ENCODE measurements around the gene NANOS2.
A peak's percentile ranks its signal among the peaks of the same experiment; 100 is the strongest.

The NANOS2 gene

DNA sequence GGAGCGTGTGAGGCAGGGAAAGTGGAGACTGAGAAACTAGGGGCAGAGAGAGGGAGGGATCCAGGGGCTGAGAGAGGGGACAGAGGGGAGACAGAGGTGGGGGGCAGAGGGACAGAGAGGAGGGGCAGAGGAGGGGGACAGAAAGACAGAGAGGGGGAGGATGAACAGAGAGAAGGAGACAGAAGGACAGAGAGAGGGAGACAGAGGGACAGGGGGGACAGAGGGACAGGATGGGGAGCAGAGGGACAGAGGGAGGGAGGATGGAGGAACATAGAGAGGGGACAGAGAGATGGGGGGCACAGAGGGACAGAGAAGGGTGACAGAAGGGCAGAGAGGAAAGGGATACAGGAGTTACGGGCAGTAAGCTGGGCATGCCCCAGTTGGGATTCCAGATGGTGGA lies 14.7 kb upstream of the NANOS2 start:
- H3K4me3 ChIP-seq (replicated peaks; ENCODE audit: low read depth, low read length), result no peak overlapping the region
- TF ChIP-seq, protein P1, sequence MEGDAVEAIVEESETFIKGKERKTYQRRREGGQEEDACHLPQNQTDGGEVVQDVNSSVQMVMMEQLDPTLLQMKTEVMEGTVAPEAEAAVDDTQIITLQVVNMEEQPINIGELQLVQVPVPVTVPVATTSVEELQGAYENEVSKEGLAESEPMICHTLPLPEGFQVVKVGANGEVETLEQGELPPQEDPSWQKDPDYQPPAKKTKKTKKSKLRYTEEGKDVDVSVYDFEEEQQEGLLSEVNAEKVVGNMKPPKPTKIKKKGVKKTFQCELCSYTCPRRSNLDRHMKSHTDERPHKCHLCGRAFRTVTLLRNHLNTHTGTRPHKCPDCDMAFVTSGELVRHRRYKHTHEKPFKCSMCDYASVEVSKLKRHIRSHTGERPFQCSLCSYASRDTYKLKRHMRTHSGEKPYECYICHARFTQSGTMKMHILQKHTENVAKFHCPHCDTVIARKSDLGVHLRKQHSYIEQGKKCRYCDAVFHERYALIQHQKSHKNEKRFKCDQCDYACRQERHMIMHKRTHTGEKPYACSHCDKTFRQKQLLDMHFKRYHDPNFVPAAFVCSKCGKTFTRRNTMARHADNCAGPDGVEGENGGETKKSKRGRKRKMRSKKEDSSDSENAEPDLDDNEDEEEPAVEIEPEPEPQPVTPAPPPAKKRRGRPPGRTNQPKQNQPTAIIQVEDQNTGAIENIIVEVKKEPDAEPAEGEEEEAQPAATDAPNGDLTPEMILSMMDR (IDR thresholded peaks at IDR 0.05; ENCODE audit: low read length, missing control alignments), result no peak
- DNase-seq (ENCODE audit: low read depth), result no peak

GRCh38 chr19:45927565-45928261 lies 13.1 kb upstream of the NANOS2 start:
- TF ChIP-seq, protein P1 (IDR thresholded peaks at IDR 0.05; ENCODE audit: low read length, missing control alignments), result no peak
- DNase-seq (ENCODE audit: low read depth), result peak; percentile 88
- H3K4me3 ChIP-seq (replicated peaks; ENCODE audit: low read depth, low read length), result peak overlapping the region; percentile 3

DNA sequence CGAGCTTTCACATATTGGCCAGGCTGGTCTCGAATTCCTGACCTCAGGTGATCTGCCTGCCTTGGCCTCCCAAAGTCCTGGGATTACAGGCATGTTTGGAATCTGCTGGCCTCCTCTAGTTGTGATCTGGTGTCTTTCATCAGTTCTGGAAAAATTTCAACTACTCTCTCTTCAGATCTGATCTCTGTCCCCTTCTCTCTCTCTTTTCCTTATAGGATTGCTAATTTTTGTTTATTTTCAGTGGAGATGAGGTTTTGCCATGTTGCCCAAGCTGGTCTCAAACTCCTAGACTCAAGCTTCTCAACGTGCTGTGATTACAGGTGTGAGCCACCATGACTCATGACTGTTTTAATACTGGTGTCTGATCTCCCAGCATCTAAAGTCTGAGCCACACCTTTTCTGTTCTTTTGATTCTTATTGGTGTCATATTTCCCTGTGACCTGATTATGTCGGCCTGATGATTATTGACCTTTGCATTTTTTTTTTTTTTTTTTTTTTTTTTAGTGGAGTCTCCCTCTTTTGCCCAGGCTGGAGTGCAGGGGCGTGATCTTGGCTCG lies 10.4 kb upstream of the NANOS2 start:
- TF ChIP-seq, protein P1 (IDR thresholded peaks at IDR 0.05; ENCODE audit: low read length, missing control alignments), result no peak
- H3K4me3 ChIP-seq (replicated peaks; ENCODE audit: low read depth, low read length), result no peak overlapping the region
- no peak for DNase-seq (ENCODE audit: low read depth)

GRCh38 chr19:45922281-45922680 lies 7.7 kb upstream of the NANOS2 start:
- DNase-seq (ENCODE audit: low read depth), result peak; percentile 20
- TF ChIP-seq, protein P1 (IDR thresholded peaks at IDR 0.05; ENCODE audit: low read length, missing control alignments), result peak; percentile 27
- H3K4me3 ChIP-seq (replicated peaks; ENCODE audit: low read depth, low read length), result no peak overlapping the region

- H3K4me3 ChIP-seq (replicated peaks; ENCODE audit: low read depth, low read length), result no peak overlapping the region
- TF ChIP-seq, protein P1 (IDR thresholded peaks at IDR 0.05; ENCODE audit: low read length, missing control alignments), result no peak
- no peak for DNase-seq (ENCODE audit: low read depth)
Observed at GRCh38 chr19:45920458-45920857, 5.9 kb upstream of the NANOS2 start.

DNA sequence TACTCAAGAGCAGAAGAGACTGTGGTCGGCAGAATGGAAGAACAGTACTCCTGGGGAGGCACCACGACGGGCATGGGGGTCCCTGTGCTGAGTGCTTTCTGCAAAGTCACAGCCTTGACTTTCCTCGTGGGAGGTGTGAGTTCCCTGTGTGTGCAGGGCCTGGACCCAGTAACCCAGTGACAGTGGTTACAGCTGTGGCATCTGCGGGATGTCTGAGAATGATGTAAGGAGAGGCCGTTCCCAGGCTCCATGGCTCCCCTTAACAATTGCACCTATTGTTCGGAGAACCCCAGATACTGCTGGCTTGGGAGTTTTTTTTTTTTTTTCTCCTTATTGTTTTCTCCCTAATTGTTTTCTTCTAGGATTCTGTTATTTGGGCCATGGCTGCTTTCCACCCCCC lies 5.1 kb upstream of the NANOS2 start:
- TF ChIP-seq, protein P1 (IDR thresholded peaks at IDR 0.05; ENCODE audit: low read length, missing control alignments), result no peak
- no peak overlapping the region for H3K4me3 ChIP-seq (replicated peaks; ENCODE audit: low read depth, low read length)
- DNase-seq (ENCODE audit: low read depth), result no peak

DNA sequence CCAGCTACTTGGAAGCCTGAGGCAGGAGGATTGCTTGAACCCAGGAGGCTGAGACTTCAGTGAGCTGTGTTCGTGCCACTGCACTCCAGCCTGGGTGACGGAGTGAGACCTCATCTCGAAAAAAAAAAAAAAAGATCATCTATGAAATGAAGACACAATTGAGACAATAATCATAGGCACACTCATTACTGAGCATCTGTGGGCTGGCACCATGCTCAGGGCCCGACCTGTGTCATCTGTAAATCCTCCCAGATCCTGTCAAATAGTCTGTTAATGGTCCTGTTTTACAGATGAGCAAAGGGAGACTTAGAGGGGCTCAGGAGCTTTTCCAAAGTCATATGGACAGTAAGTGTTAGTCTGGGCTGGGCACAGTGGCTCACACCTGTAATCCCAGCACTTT lies 4.1 kb upstream of the NANOS2 start:
- DNase-seq (ENCODE audit: low read depth), result no peak
- TF ChIP-seq, protein P1 (IDR thresholded peaks at IDR 0.05; ENCODE audit: low read length, missing control alignments), result no peak
- no peak overlapping the region for H3K4me3 ChIP-seq (replicated peaks; ENCODE audit: low read depth, low read length)
